ENCODE data around the gene GALNT9.

DNA sequence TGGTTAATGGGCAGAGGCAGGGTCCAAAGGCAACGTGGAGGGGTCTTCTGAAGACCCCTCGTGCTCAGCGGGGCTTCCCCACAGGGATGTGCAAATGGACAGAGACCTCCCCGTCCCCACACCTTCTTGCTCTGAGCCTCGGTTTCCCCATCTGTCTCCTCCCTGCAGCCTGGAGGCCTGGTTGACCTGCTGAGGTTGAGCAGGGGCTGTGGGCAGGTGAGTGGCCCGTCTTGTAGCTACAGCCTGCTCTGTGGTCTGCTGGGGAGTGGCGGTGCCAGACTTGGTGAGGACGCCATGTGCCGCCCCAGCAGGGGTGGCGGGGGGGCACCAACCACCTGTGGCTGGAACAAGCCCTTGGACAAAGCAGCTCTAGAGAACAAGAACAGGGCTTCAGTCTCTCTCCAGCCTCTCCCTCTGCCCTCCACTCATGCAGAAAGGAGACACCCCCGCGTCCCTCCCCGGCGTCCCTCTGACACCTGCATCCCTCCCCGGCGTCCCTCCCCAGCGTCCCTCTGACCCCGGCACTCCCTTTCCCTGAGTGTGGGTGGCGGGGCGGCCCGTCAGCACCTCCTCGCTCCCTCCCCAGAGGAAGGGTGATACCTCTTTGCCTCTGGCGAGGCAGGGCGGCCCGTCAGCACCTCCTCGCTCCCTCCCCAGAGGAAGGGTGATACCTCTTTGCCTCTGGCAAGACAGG, 101.5 kb downstream of the GALNT9 start:
- TF ChIP-seq CBX3 (IDR thresholded peaks at IDR 0.05; ENCODE audit: low read depth) = no peak
- TF ChIP-seq RAD21 (IDR thresholded peaks at IDR 0.05; ENCODE audit: low read depth) = no peak
- no peak for TF ChIP-seq POLR2AphosphoS5 (IDR thresholded peaks at IDR 0.05; ENCODE audit: low read depth, low read length)
- TF ChIP-seq SP1 (IDR thresholded peaks at IDR 0.05; ENCODE audit: low read depth) = no peak
- no peak for TF ChIP-seq POLR2A (IDR thresholded peaks at IDR 0.05; ENCODE audit: borderline replicate concordance, extremely low read depth, insufficient read depth, insufficient read length)

All from HCT116 (cell line).